GM21576 (cell line): Measurements from ENCODE around the gene TTC24.
"Not testable (repeated sequence)": the region's sequence is repeated elsewhere in the genome, so short reads cannot be mapped to it uniquely, and the experiment has no call there.

Experiments
- ATAC-seq: cut with Tn5 transposase; IDR thresholded peaks from one replicate; pipeline ENCODE4 v1.9.1; 2021; ENCODE audit warnings: mild to moderate bottlenecking, moderate library complexity; ENCODE audit not compliant: unreplicated experiment

TTC24 gene

DNA sequence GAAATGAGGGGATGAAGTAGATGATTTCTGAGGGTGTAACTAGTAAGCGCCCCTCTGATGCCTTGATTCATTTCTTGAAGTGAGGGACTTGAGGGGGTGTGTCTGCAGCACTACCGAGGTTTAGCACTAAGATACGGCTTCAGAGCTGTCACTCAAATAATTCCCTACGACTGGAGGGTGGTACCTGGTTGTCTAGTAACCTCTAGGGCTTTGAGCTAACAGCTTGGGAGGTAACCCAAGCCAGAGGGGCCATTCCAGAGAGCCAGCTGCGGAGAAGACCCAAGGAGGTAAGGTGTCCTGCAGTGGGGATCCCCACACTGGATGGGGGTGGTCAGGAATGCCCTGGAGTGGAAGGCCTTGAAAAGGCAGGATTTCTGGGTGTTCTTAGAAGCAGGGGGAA, at the start of gene TTC24:
Gene TTC24, plus strand, starts transcription at position 252 of the 400 bp plus-strand sequence. CDS start 1,642 bp downstream, outside the sequence.
- no peak for ATAC-seq

DNA sequence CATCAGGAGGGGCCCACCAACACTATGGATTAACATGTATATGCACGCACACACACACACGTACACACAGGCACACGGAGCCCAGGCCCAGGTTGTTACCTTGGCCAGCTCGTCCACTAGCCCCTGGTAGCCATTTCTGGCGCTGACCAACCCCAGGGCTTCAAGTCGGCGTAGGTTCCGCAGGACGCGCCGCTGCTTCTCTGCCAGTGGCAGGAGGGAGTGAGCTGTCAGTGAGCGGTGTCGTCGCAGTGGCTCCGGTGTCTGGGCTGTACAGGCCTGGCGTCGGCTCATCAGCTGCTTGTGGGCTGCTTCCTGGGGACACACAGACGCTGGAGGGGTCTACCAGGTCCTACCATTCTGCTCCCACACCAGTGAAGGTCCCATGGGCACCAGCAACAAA, 49.5 kb upstream of the TTC24 start:
- no peak for ATAC-seq

- ATAC-seq = no peak
Observed at GRCh38 chr1:156532374-156532773, 47.1 kb upstream of the TTC24 start.

DNA sequence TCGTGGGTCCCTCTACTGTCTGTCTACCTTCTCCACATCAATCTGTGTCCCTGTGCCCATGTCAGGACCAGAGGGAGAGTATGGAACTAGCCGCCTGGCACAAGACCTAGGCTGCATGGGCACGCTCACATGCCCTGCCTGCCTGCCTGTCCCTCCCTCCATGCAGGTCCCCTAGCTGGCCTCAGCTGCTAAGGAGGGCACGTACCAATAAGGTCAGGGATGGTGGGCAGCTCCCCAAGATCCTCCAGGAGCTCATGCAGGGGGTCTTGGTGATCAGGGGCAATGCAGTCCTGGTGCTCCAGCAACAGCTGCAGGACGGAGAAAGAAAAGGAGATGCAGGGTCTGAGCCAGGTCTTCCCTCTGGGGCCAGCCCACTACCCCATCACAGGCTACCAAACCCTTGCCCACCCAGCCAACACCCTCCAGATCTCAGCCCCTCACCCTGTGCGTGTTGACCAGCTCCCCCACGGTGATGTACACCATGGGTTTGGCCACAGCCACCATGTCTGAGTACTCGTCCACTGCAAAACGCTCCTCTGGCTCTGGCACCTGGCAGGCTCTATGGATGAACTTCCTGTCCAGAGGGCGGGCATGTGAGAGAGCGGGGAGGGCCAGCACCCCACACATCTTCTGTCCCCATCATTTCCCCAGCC, 45.8 kb upstream of the TTC24 start:
- ATAC-seq = no peak

DNA sequence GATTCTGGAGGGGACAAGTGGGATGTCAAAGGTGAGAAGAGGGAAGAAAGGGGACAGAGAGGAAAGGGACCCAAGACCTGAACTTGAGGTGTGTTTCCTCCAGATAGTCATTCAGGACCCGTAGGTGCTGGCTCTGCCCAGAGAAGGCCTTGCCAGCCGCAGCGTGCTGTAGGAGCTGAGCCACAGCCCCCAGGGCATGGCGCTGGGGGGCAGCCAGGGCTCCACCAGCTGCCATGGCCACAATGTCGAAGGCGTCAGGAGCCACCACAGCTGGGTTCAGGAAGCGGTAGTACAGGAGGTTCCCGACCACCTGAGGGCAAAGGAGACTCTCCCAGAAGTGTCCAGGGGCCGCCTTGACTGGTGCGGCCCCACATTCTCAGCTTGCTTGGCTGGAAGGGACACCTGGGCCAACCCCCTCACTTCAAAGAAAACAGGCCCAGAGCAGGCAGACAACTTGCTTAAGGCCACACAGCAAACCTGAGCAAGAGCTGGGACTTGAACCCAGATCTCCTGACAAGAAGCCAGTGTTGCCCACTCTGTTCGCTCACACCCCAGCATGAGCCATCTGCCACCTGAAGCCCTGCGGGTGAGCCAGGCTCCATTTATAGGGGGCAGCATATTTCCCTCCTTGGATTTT, 45.0 kb upstream of the TTC24 start:
- ATAC-seq = no peak

DNA sequence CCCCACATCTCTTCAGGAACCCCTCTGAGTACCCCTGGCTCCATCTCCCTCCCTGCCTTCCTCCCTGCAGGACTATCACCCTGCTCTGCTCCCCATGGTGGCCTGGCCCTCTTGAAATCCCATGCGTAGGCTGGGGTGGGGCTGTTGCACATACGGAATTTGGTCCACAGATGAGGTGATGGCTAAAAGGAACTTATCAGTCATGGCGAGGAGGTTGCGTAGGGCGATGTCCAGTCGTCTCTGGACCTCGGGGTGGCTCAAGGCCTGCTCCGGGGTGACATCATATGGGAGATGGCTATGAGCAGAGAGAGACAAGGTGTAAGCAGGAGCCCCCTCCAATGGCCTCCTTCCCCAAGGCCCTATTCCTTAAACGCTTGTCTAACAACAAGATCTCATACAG, 42.5 kb upstream of the TTC24 start:
- ATAC-seq = no peak

DNA sequence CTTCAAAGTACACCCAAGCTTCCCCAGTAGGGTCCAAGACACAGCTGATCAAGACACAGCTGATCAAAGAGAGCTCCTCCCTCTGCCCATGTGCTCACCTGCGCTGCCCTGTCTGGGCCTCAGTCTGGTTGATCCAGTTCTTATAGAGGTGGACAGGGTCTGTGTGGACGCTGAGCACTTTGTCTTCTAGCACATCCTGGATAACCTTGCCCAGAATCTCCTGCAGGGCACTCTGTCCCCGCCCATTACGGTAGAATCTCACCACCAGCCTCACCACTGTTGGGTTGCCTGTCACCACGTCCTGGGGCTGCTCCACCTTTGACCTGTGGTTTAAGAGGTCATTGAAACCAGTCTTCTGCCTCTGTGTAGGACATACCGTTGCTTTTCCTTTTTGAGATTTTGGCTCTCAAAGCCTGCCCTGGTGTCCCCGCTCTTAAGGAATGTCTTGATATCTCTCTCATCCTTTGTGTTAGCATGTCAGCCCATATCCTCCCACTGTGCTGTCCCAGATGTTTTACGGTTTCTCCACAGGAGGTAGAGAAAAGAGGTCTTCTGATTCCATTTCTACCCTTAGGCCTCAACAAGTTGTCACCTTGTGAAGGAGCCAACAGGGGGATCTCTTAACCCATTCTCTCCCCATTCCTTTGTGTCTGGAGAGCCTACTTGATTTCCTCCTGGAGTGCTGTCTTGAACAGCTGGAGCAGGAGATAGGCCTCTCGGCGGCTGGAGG, 40.6 kb upstream of the TTC24 start:
- no peak for ATAC-seq

- no peak for ATAC-seq
Observed at GRCh38 chr1:156539818-156540355, 39.6 kb upstream of the TTC24 start.

DNA sequence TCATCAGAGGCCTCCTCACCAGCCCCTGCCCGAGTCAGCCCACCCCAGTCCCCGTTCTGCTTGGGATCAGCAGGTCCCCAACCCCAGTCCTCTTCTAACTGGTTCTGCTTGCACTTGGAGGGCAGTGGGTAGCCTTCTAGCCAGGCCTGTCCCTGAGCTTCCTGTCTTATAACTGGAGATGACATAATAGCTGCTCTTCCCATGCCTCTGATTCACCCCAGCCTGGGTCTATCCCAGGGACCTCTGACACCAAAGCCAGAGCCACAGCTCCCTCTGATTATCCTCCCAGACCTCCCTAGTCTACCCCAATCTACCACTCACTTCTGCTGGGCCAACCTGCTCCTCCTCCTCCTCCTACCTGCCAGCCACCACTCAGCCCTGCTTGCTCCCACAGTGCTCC, 38.6 kb upstream of the TTC24 start:
- ATAC-seq = no peak

DNA sequence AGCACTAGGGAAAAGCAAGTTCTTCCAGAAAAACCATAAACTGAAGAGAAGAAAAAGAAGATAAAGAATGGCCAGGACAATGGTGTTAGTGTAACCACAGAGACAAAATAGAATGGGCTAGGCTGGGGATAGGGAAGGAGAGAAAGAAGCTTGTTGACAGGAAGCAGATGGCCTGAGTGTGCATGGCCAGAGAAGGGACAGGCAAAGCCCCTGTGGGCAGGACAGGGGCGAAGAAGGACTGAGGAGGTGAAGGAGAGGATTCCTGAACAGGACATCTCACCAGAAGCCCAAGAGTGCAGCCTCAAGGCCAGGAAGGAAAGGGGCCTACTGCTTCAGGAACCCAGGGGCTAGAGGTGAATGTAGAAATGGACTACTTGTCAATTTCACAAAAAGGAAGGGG, 36.5 kb upstream of the TTC24 start:
- ATAC-seq = no peak

- no peak for ATAC-seq
Observed at GRCh38 chr1:156544592-156545102, 34.9 kb upstream of the TTC24 start.

DNA sequence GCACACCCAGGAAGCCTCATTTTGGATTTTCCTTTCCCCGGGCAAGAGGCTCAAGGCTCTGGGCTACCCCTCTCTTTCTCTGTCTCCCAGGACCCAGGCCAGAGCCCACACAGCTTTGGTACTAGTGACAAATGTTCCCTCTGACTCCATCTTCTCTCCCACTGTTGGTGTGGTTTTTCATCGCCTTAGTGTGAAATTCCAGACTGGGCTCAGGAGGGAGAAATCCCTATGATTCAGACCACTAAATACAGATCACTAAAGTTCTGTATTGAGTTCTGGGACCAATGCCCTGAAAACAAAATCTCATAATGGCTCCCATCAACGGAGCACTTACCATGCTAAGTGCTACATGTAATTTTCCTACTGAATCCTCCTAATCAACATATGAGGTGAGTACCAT, 33.3 kb upstream of the TTC24 start:
- ATAC-seq = no peak

DNA sequence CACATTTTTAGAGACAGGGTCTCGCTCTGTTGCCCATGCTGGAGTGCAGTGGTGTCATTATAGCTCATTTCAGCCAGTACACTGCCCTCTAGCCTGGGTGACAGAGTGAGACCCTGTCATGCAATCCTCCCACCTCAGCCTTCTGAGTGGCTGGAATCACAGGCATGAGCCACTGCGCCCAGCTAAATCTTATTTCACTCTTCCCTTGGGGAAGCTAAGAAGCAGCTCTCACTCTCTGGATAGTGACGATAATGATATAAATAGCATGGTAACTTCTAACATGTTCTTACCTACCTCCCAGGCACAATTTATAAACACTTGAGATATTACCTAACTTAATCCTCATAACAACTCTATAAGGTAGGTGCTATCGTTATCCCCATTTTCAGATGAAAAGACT, 32.1 kb upstream of the TTC24 start:
- no peak for ATAC-seq

GRCh38 chr1:156547982-156548381, 31.5 kb upstream of the TTC24 start:
- no peak for ATAC-seq

DNA sequence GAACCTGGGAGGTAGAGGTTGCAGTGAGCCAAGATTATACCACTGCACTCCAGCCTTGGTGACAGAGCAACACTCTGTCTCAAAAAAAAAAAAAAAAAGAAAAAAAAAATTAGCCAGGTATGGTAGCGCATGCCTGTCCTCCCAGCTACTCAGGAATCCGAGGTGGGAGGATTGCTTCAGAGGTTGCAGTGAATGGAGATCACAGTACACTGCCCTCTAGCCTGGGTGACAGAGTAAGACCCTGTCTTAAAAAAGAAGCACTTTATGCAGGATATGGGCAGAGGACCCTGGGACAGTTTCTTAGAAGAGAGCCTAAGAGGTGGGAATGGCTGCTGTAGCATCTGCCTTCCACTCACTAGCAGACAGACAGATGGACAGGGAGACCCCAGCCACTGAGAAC, 30.1 kb upstream of the TTC24 start:
- no peak for ATAC-seq

GRCh38 chr1:156549831-156550230, 29.7 kb upstream of the TTC24 start:
- no peak for ATAC-seq

GRCh38 chr1:156550346-156550745, 29.2 kb upstream of the TTC24 start:
- ATAC-seq = no peak

- no peak for ATAC-seq
Observed at GRCh38 chr1:156551066-156551643, 28.4 kb upstream of the TTC24 start.

- no peak for ATAC-seq
Observed at GRCh38 chr1:156551869-156552268, 27.7 kb upstream of the TTC24 start.

- ATAC-seq = no peak
Observed at GRCh38 chr1:156552518-156552917, 27.0 kb upstream of the TTC24 start.

DNA sequence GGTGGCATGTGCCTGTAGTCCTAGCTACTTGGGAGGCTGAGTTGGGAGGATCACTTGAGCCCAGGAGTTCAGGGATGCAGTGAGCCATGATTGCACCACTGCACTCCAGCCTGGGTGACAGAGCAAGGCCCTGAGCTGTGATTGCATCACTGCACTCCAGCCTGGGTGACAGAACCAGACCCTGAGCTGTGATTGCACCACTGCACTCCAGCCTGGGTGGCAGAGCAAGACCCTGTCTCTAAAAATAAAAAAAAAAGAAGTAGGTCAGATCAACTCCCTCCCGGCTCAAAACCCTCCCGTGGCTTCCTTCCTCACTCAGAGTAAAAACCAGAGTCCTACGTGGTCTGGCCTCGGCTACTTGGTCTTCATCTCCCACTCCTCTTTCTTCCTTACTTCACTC, 26.6 kb upstream of the TTC24 start:
- not testable (repeated sequence) for ATAC-seq
